Osteoblast (primary cell): ENCODE results near the gene OR2W3. TPM values are rescaled to one million over a fixed set of nuclear protein-coding genes. Genes with fewer than 3 reads are reported as not detected.

Experiments
- DNase-seq: peaks from one replicate; pipeline ENCODE4 v3.0.0; 2011; ENCODE audit warnings: low spot score, mixed read lengths; ENCODE audit not compliant: insufficient read length; ENCODE audit errors: missing footprints
- H2AFZ ChIP-seq: 2 replicates; pipeline ENCODE4 v1.6.0; 2011; ENCODE audit warnings: mild to moderate bottlenecking, low read length
- H3K27ac ChIP-seq: 2 replicates; pipeline ENCODE4 v1.5.1; 2011; ENCODE audit warnings: mild to moderate bottlenecking, low read depth, low read length, moderate library complexity
- H3K27me3 ChIP-seq: 2 replicates; pipeline ENCODE4 v1.6.0; 2012; ENCODE audit warnings: mild to moderate bottlenecking, control low read depth, inconsistent platforms, low read length, moderate library complexity; ENCODE audit not compliant: insufficient read depth
- H3K36me3 ChIP-seq: 2 replicates; pipeline ENCODE4 v1.5.1; 2011; ENCODE audit warnings: mild to moderate bottlenecking, low read length, control low read depth, moderate library complexity; ENCODE audit not compliant: insufficient read depth
- H3K4me1 ChIP-seq: 2 replicates; pipeline ENCODE4 v1.5.1; 2011; ENCODE audit warnings: mild to moderate bottlenecking, low read length, control low read depth, moderate library complexity; ENCODE audit not compliant: insufficient read depth
- H3K4me2 ChIP-seq: 2 replicates; pipeline ENCODE4 v1.6.0; 2011; ENCODE audit warnings: mild to moderate bottlenecking, low read length; ENCODE audit not compliant: insufficient read depth
- H3K4me3 ChIP-seq: fragments of 200-600 bp; sonication (generic); 3 replicates; pipeline ENCODE4 v1.5.1; 2012; ENCODE audit warnings: mild to moderate bottlenecking, low read length, inconsistent platforms; ENCODE audit not compliant: insufficient read depth
- H3K79me2 ChIP-seq: 2 replicates; pipeline ENCODE4 v1.6.0; 2012; ENCODE audit warnings: mild to moderate bottlenecking, low read length, control low read depth, inconsistent platforms; ENCODE audit not compliant: insufficient read depth
- H3K9me3 ChIP-seq: 2 replicates; pipeline ENCODE4 v1.5.1; 2011; ENCODE audit warnings: low read depth, low read length, control low read depth
- H4K20me1 ChIP-seq: 2 replicates; pipeline ENCODE4 v1.6.0; 2012; ENCODE audit warnings: mild to moderate bottlenecking, low read length, control low read depth; ENCODE audit not compliant: insufficient read depth
- CTCF ChIP-seq: IDR thresholded peaks from 2 replicates; pipeline ENCODE4 v1.5.1; 2011; ENCODE audit warnings: mild to moderate bottlenecking, low read depth, low read length, moderate library complexity; ENCODE audit errors: extremely low read depth
- total RNA-seq: library from RNA; depleted of rRNA; stranded (reverse); fragments of >200 nt; gene quantifications from 2 replicates; pipeline ENCODE4 v1.2.3, GENCODE V29; 2012

Gene OR2W3
- 1.1 TPM in 1 of 2 replicates, not detected in the other for total RNA-seq

- H3K9me3 ChIP-seq: peaks cover 3% of the 10 kb centered on the region
- DNase-seq: no peak
- H3K36me3 ChIP-seq: no peaks in the 10 kb centered on the region
- H3K4me1 ChIP-seq: no peaks in the 10 kb centered on the region
- H3K4me2 ChIP-seq: no peak within 1 kb of the TSS
- H3K79me2 ChIP-seq: no peaks in the 10 kb centered on the region
- H3K4me3 ChIP-seq: no peak within 1 kb of the TSS
- no peak for TF ChIP-seq CTCF
- H3K27ac ChIP-seq: no peak within 1 kb of the TSS
- no peaks in the 10 kb centered on the region for H3K27me3 ChIP-seq
- H4K20me1 ChIP-seq: no peaks in the 10 kb centered on the region
- H2AFZ ChIP-seq: no peak within 1 kb of the TSS
Observed at GRCh38 chr1:247895163-247895637, at the start of gene OR2W3. OR2W3 (plus strand) TSS chr1:247895587; CDS start chr1:247895587, 0 bp downstream.

GRCh38 chr1:247845693-247846017, 49.7 kb upstream of the OR2W3 start:
- DNase-seq: no peak
- Histone ChIP-seq H3K36me3 (no peaks in the 10 kb centered on the region), H4K20me1 (no peaks in the 10 kb centered on the region), H3K4me3 (no peak overlapping the region), H3K4me1 (no peaks in the 10 kb centered on the region), H3K27ac (no peak overlapping the region), H3K9me3 (no peaks in the 10 kb centered on the region), H3K4me2 (no peak overlapping the region), H2AFZ (no peak overlapping the region), H3K79me2 (no peaks in the 10 kb centered on the region), H3K27me3 (no peaks in the 10 kb centered on the region)
- no peak for TF ChIP-seq CTCF

- Histone ChIP-seq H3K36me3 (no peaks in the 10 kb centered on the region), H3K4me3 (no peak overlapping the region), H3K27me3 (no peaks in the 10 kb centered on the region), H3K9me3 (no peaks in the 10 kb centered on the region), H3K4me1 (no peaks in the 10 kb centered on the region), H4K20me1 (no peaks in the 10 kb centered on the region), H2AFZ (no peak overlapping the region), H3K27ac (no peak overlapping the region), H3K79me2 (no peaks in the 10 kb centered on the region), H3K4me2 (no peak overlapping the region)
- no peak for TF ChIP-seq CTCF
- DNase-seq: no peak
Observed at GRCh38 chr1:247848346-247848745, 47.0 kb upstream of the OR2W3 start.

- H3K27ac ChIP-seq: no peak overlapping the region
- H3K36me3 ChIP-seq: no peaks in the 10 kb centered on the region
- TF ChIP-seq CTCF: no peak
- no peaks in the 10 kb centered on the region for H3K79me2 ChIP-seq
- no peak overlapping the region for H3K4me2 ChIP-seq
- H2AFZ ChIP-seq: no peak overlapping the region
- H4K20me1 ChIP-seq: no peaks in the 10 kb centered on the region
- H3K4me3 ChIP-seq: no peak overlapping the region
- H3K4me1 ChIP-seq: no peaks in the 10 kb centered on the region
- DNase-seq: no peak
- no peaks in the 10 kb centered on the region for H3K27me3 ChIP-seq
- H3K9me3 ChIP-seq: no peaks in the 10 kb centered on the region
Observed at GRCh38 chr1:247849616-247850015, 45.8 kb upstream of the OR2W3 start.
